IMR-90 (cell line): ENCODE data around the gene AVPR2. TPM values are rescaled to one million over a fixed set of nuclear protein-coding genes. Genes with fewer than 3 reads are reported as not detected.

Experiments used
- ATAC-seq: fragments of 200-7000 bp; cut with Tn5 transposase; 2 replicates; pipeline ENCODE4 v1.9.1; 2020; ENCODE audit warnings: low read depth, mild to moderate bottlenecking, moderate library complexity
- BruUV-seq: library from RNA; stranded (reverse); fragments of 400-500 nt; replicated peaks from 2 replicates; lab custom pipeline; 2021; lab: Mats Ljungman, UMichigan
- CTCF ChIA-PET: fragments of 300-600 bp; formaldehyde crosslinking; extraction: SDS; loops from one replicate; lab custom pipeline; 2021; ENCODE audit warnings: antibody characterized with exemption; lab: Yijun Ruan, JAX
- POLR2A ChIA-PET: fragments of 300-600 bp; sonication (Branson Sonifier 250); formaldehyde crosslinking; loops from one replicate; lab custom pipeline; 2022; ENCODE audit warnings: antibody characterized with exemption; ENCODE audit not compliant: unreplicated experiment; lab: Charles Lee
- DNase-seq: peaks from one replicate; pipeline ENCODE4 v3.0.0; 2013
- H2AFZ ChIP-seq: replicated peaks from 2 replicates; pipeline ENCODE3; 2013; ENCODE audit warnings: low read length, mild to moderate bottlenecking; ENCODE audit not compliant: poor library complexity
- H2AK5ac ChIP-seq: 2 replicates; pipeline ENCODE4 v1.6.1; 2013; ENCODE audit warnings: low read depth, low read length, inconsistent platforms
- H2AK9ac ChIP-seq: replicated peaks from 2 replicates; pipeline ENCODE3; 2013; ENCODE audit warnings: mild to moderate bottlenecking, low read depth, low read length, moderate library complexity; ENCODE audit not compliant: poor library complexity
- H2BK120ac ChIP-seq: 2 replicates; pipeline ENCODE4 v1.6.1; 2013; ENCODE audit warnings: low read depth, low read length, inconsistent platforms
- H2BK15ac ChIP-seq: 3 replicates; pipeline ENCODE4 v1.6.1; 2013; ENCODE audit warnings: low read depth, low read length, inconsistent platforms
- H2BK20ac ChIP-seq: 2 replicates; pipeline ENCODE4 v1.6.1; 2013; ENCODE audit warnings: low read depth, mild to moderate bottlenecking, inconsistent platforms, low read length, moderate library complexity
- H2BK5ac ChIP-seq: 2 replicates; pipeline ENCODE4 v1.6.1; 2013; ENCODE audit warnings: mild to moderate bottlenecking, low read depth, low read length, inconsistent platforms; ENCODE audit not compliant: poor library complexity, severe bottlenecking
- H3K14ac ChIP-seq: replicated peaks from 2 replicates; pipeline ENCODE4 v1.6.1; 2013; ENCODE audit warnings: low read depth, low read length, inconsistent platforms
- H3K18ac ChIP-seq: 2 replicates; pipeline ENCODE4 v1.6.1; 2013; ENCODE audit warnings: low read depth, low read length, control low read depth
- H3K23ac ChIP-seq: 2 replicates; pipeline ENCODE4 v1.6.1; 2013; ENCODE audit warnings: low read depth, low read length, inconsistent platforms
- H3K27ac ChIP-seq: 2 replicates; pipeline ENCODE4 v1.5.1; 2013; ENCODE audit warnings: mild to moderate bottlenecking, control low read depth, low read length; ENCODE audit not compliant: insufficient read depth
- H3K27me3 ChIP-seq: 2 replicates; pipeline ENCODE4 v1.6.1; 2013; ENCODE audit warnings: low read length; ENCODE audit not compliant: control insufficient read depth, insufficient read depth
- H3K36me3 ChIP-seq: 2 replicates; pipeline ENCODE4 v1.6.1; 2013; ENCODE audit warnings: low read length, mixed read lengths; ENCODE audit not compliant: control insufficient read depth, insufficient read depth
- H3K4ac ChIP-seq: 2 replicates; pipeline ENCODE4 v1.6.1; 2013; ENCODE audit warnings: low read depth, low read length, inconsistent platforms
- H3K4me1 ChIP-seq: 2 replicates; pipeline ENCODE4 v1.6.1; 2013; ENCODE audit warnings: low read length, mixed read lengths; ENCODE audit not compliant: control insufficient read depth, insufficient read depth
- H3K4me2 ChIP-seq: 2 replicates; pipeline ENCODE4 v1.6.1; 2013; ENCODE audit warnings: low read depth, mild to moderate bottlenecking, control low read depth, low read length, moderate library complexity
- H3K4me3 ChIP-seq: 2 replicates; pipeline ENCODE4 v1.5.1; 2013; ENCODE audit warnings: low read depth, mild to moderate bottlenecking, control low read depth, low read length, moderate library complexity; ENCODE audit not compliant: insufficient read depth
- H3K56ac ChIP-seq: 2 replicates; pipeline ENCODE4 v1.6.1; 2013; ENCODE audit warnings: low read length, inconsistent platforms; ENCODE audit not compliant: insufficient read depth; ENCODE audit errors: extremely low read depth
- H3K79me1 ChIP-seq, 2 experiments: 2 replicates each; pipeline ENCODE4 v1.6.1; 2013; ENCODE audit warnings: low read length in 2 of 2, inconsistent platforms in 1 of 2, low read depth in 1 of 2
- H3K9ac ChIP-seq: 2 replicates; pipeline ENCODE4 v1.6.1; 2013; ENCODE audit warnings: low read depth, low read length, control low read depth
- H3K9me1 ChIP-seq: 2 replicates; pipeline ENCODE4 v1.6.1; 2013; ENCODE audit warnings: low read length, inconsistent platforms; ENCODE audit not compliant: insufficient read depth
- H3K9me3 ChIP-seq: 2 replicates; pipeline ENCODE4 v1.6.1; 2013; ENCODE audit warnings: low read length; ENCODE audit not compliant: control insufficient read depth, insufficient read depth
- H4K20me1 ChIP-seq: 2 replicates; pipeline ENCODE4 v1.6.1; 2013; ENCODE audit warnings: low read length, inconsistent platforms; ENCODE audit not compliant: insufficient read depth
- H4K5ac ChIP-seq: 2 replicates; pipeline ENCODE4 v1.6.1; 2013; ENCODE audit warnings: mild to moderate bottlenecking, low read depth, low read length, control low read depth
- H4K8ac ChIP-seq, 2 experiments: 2 replicates each; pipeline ENCODE4 v1.6.1; 2013; ENCODE audit warnings: low read depth in 2 of 2, low read length in 2 of 2, control low read depth in 1 of 2, inconsistent platforms in 1 of 2
- H4K91ac ChIP-seq: 2 replicates; pipeline ENCODE4 v1.6.1; 2013; ENCODE audit warnings: low read depth, low read length, inconsistent platforms; ENCODE audit not compliant: insufficient read depth
- CEBPB ChIP-seq: IDR thresholded peaks from 2 replicates; pipeline ENCODE4 v1.6.1; 2012; ENCODE audit warnings: low read depth, low read length, improper control_type of control experiment
- ELK1 ChIP-seq: fragments of 150-350 bp; IDR thresholded peaks from 2 replicates; pipeline ENCODE4 v1.6.1; 2016; ENCODE audit warnings: low read depth, mild to moderate bottlenecking, low read length, moderate library complexity, borderline replicate concordance
- FOS ChIP-seq: fragments of 150-350 bp; IDR thresholded peaks from 2 replicates; pipeline ENCODE4 v1.6.1; 2016; ENCODE audit warnings: low read depth, low read length
- MAFK ChIP-seq: IDR thresholded peaks from 2 replicates; pipeline ENCODE4 v1.6.1; 2012; ENCODE audit warnings: low read depth, low read length, improper control_type of control experiment
- NFE2L2 ChIP-seq: fragments of 150-350 bp; IDR thresholded peaks from 2 replicates; pipeline ENCODE4 v1.6.1; 2016; ENCODE audit warnings: low read depth, mild to moderate bottlenecking, low read length
- RAD21 ChIP-seq: IDR thresholded peaks from 2 replicates; pipeline ENCODE4 v1.6.1; 2012; ENCODE audit warnings: low read length, improper control_type of control experiment
- RCOR1 ChIP-seq: IDR thresholded peaks from 2 replicates; pipeline ENCODE4 v1.6.1; 2012; ENCODE audit warnings: mild to moderate bottlenecking, low read length, improper control_type of control experiment; ENCODE audit not compliant: insufficient replicate concordance
- WGBS, 2 experiments: methylation state at CpG; one replicate each; pipeline versions ENCODE4 v1.1.5 to v1.1.7; 2013; ENCODE audit warnings: missing lambda C conversion rate in 2 of 2; ENCODE audit not compliant: insufficient read length in 1 of 2; ENCODE audit errors: extremely low coverage in 2 of 2; 5-methylcytosine and 5-hydroxymethylcytosine counted together
- dilution Hi-C: fragments of 300-500 bp; cut with HindIII; formaldehyde crosslinking; loops from one replicate; pipeline ENCODE4 v1.14.3; 2018; ENCODE audit warnings: low sequenced_read_pairs; ENCODE audit not compliant: unreplicated experiment
- in situ Hi-C: fragments of 300-500 bp; cut with MboI; formaldehyde crosslinking; loops from 3 replicates; pipeline ENCODE4 v1.14.3; 2019; ENCODE audit warnings: low sequenced_read_pairs, inconsistent platforms, mixed read lengths
- intact Hi-C: fragments of 100-400 bp; cut with micrococcal nuclease; formaldehyde crosslinking; loops from 2 replicates; pipeline ENCODE4 v1.10.0; 2022
- polyA plus RNA-seq, 3 experiments: library from polyadenylated mRNA; depleted of rRNA; stranded (reverse); fragments of >200 nt; gene quantifications; 2 replicates each; pipeline ENCODE4 v1.2.3, GENCODE V29; 2012; ENCODE audit warnings: low replicate concordance in 1 of 3
- total RNA-seq: library from RNA; depleted of rRNA; stranded (reverse); fragments of >200 nt; gene quantifications from 2 replicates; pipeline ENCODE4 v1.2.3, GENCODE V29; 2012

Gene AVPR2
- total and polyA plus RNA-seq, 2 of the 4 experiments (the other 2 are of a cell fraction): not detected

- Histone ChIP-seq H4K5ac (no peak overlapping the region), H3K9me1 (no peaks in the 10 kb centered on the region), H2AK9ac (no peak overlapping the region), H3K27me3 (peaks cover 13% of the 10 kb centered on the region), H3K4me2 (no peak overlapping the region), H3K18ac (no peak overlapping the region), H3K36me3 (no peaks in the 10 kb centered on the region), H2AFZ (no peak overlapping the region), H3K9me3 (no peaks in the 10 kb centered on the region; the same call in 1 of the 2 replicates), H4K20me1 (no peaks in the 10 kb centered on the region), H2BK20ac (no peak overlapping the region), H4K8ac (no peak overlapping the region), H2BK120ac (no peak overlapping the region), H3K27ac (no peak overlapping the region), H3K4me1 (no peaks in the 10 kb centered on the region), H3K4me3 (no peak overlapping the region), H3K56ac (no peak overlapping the region), H2BK5ac (no peak overlapping the region), H3K79me1 (no peaks in the 10 kb centered on the region), H4K91ac (no peak overlapping the region), H3K14ac (no peak overlapping the region), H3K4ac (no peak overlapping the region), H2BK15ac (no peak overlapping the region), H3K9ac (no peak overlapping the region), H2AK5ac (no peak overlapping the region), H3K23ac (no peak overlapping the region)
- dilution Hi-C loops: no loop called here
- DNase-seq (no peak), ATAC-seq (no peak)
- intact Hi-C loops: no loop called here
- no CpG with 5 or more reads among the region's 22 CpGs for WGBS, 2 experiments
- TF ChIP-seq FOS (no peak), NFE2L2 (no peak), ELK1 (no peak), MAFK (no peak), CEBPB (no peak), RCOR1 (no peak), RAD21 (no peak)
- in situ Hi-C loops: loop anchor here (25.0 kb wide), 1 partner anchor 948 kb away; no protein-coding TSS in a partner anchor
- no TSS peak for BruUV-seq
- POLR2A ChIA-PET: no interaction called here
- CTCF ChIA-PET: interaction anchor here (0.6 kb wide), 1 partner anchor 906 kb away, joined by 3 read pairs; no protein-coding TSS in a partner anchor
Observed at GRCh38 chrX:153910446-153910845, 6.0 kb downstream of the AVPR2 start.
